HT-29 (cell line): ENCODE measurements around the gene SV2A. TPM values are rescaled to one million over a fixed set of nuclear protein-coding genes. Genes with fewer than 3 reads are reported as not detected.
"Not testable (repeated sequence)": the region's sequence is repeated elsewhere in the genome, so short reads cannot be mapped to it uniquely, and the experiment has no call there.

Experiments used
- DNase-seq: peaks from one replicate; pipeline ENCODE4 v3.0.0-alpha.2; 2015; ENCODE audit warnings: low spot score
- total RNA-seq: library from RNA; depleted of rRNA; stranded (reverse); fragments of >200 nt; shearing (Covaris generic); gene quantifications from 2 replicates; pipeline ENCODE4 v1.2.3, GENCODE V29; 2014; rRNA removed

The SV2A gene
- total RNA-seq, 1 experiment from 2014 or later, result not detected

DNA sequence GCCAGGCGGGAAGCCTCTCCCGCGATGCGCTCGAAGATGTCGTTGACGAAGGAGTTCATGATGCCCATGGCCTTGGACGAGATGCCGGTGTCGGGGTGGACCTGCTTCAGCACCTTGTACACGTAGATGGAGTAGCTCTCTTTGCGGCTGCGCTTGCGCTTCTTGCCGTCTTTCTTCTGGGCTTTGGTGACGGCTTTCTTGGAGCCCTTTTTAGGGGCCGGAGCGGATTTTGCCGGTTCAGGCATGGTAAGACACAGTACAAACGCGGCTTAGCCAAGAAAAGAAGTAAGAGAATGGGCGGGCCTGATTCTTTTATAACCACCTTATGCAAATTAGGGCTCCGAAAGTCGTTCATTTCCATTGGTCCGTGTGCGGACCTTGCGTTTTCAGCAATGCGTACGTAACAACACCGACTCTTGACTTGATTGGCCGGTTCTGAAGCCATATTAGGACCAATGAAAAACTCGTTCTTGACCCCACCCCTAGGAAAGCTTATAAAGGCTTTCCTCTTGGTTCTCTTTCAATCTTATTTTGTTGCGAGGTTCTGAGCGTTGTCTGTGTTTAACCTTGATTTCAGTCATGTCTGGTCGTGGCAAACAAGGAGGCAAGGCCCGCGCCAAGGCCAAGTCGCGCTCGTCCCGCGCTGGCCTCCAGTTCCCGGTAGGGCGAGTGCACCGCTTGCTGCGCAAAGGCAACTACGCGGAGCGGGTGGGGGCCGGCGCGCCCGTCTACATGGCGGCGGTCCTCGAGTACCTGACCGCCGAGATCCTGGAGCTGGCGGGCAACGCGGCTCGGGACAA lies 31.0 kb downstream of the SV2A start:
- DNase-seq, result peak; percentile 98

DNA sequence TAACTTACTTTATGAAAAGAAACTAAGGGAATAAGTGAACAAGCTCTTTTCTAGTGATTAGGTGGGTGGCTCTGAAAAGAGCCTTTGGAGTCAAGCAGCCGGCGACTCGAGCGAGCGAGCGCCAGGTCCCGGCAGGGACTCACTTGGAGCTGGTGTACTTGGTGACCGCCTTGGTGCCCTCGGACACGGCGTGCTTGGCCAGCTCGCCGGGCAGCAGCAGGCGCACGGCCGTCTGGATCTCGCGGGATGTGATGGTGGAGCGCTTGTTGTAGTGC lies 31.6 kb downstream of the SV2A start:
- DNase-seq, result not testable (repeated sequence)

DNA sequence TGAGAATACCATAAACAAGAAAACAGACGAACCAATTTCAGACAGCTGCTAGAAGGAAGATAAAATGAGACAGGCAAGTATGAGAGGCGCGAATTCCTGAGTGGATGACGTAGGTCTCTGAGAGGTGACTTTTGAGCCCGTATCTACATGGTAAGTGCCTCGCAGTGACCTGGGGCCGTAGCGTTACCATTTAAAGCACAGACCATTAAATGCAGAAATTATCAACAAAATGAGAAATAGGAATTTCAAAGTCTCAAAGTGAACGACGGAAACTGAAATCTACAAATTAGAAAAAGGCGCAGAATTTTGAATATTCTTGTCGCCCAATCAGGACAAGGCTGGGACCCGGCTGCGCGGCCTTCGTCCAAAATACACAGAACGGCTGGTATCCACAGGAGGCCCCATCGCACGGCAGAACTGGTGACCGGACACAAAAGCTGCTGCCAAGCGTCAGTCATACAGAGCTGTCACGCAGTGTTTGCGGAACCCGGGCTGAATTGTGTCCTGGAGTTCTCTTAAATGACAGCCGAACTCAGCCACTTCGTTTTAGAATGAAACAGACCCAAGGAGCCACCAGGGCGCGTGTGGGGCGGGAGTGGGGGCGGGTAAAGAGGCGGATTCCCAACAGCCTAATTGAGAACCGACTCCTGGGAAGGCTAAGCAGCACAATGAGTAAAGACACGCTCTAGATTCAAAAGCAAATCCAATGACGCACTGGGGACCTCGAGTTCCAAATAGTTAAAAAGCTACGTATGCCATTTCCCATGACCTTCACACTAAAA lies 32.1 kb downstream of the SV2A start:
- peak; percentile 77 for DNase-seq

DNA sequence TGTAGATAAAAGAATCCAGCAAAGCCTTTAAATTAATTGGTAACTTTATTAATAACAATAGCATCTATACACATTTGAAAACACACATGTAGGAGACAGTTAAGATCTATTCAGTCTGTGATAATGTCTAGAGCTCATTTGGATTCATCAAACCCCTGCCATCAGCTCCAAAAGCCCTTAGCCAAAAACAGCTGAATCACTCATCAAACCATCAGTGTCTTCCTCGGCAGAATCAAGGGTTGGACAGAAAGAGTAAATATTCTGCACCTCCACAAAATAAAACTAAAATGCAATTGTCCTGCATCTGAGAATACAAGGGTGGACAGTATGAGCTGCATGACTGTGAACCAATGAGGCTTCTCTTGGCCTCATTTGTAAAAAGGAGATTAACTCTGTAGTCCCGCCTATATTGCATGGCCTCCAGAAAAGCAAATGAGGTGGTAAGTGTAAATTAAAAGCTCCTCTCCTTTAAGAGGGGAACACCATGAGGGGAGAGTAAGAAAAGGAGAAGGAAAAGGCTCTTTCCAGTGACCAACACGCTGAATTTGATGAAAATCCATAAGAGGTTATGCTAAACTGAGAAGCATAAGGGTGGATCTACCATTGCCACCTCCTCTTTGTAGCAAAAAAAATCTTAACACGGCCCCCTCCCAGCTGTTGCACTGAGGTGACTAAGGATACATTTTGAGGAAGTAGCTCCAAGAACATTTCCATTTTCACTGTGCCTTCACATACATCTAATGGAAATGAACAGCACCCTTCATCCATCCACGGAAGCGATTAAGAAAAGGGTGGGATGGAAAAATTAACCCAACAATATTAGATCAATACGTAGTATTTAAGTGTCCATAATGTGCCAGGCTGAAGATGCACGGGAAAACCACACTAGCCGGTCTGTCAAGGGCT lies 33.0 kb downstream of the SV2A start:
- peak; percentile 73 for DNase-seq

DNA sequence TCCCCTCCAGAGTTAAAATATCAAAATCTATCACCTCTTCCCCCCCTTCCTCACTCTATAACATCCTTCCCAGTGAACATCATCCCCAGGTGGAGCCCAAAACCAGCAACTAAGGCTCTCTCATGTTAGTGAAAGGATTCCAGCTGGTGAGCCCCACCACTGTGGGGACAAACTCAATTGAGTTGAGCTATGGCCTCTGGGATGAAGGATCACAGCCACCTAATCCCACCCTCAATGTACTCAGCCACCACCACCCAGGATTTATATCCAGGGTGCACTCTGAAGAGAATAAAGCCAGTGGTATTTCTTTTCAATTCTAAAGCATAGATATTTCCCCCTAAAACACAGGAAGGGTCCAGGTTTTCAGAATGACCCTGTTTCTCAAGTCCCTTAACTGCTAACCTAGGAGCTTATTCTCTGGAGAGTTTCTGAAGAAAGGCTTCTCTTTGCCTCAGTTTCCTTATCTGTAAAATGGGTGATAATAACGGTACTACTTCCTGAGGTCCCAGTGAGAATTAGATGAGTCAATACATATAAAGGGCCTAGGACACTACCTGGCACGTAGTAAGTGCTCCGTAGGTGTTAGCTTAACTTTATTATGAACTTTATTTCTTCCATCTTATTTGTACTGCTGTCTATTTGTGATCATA lies 33.9 kb downstream of the SV2A start:
- no peak for DNase-seq

DNA sequence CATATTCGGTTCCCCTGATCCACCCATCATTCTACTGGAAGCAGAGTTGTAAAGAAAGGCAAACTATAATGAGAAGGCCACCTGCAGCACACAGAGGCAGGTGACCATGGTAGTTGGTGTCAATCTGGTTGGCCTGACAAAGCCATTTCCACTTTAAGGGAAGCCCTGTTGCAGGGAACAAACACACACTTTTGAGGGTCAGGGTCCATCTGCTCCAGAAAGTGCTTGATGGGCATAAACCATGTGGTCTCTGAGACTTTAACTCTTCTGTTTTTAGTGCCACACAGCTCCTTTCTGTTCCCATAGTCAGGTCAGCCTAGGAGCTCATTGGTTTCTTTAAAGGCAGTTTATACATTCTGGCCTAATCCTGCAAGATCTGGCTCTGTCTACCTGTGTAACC lies 35.8 kb downstream of the SV2A start:
- no peak for DNase-seq

DNA sequence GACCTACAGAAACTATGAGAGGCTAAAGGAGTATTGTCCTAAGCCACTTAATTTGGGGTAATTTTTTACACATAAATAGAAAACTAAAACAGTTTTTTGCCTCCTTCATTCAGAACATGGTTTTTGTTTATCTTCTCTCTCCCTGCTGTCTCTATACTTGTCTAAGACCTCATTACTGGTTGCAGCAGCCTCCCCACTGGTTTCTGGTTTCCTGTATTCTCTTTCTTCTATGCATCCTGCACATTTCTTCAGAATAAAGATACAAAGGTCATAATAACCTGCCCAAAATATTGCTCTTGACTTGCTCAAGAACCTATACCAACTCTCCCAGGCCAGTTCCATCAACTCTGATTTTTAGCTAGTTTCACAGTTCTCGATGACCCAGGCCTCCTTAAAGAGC lies 38.1 kb downstream of the SV2A start:
- DNase-seq, result no peak

DNA sequence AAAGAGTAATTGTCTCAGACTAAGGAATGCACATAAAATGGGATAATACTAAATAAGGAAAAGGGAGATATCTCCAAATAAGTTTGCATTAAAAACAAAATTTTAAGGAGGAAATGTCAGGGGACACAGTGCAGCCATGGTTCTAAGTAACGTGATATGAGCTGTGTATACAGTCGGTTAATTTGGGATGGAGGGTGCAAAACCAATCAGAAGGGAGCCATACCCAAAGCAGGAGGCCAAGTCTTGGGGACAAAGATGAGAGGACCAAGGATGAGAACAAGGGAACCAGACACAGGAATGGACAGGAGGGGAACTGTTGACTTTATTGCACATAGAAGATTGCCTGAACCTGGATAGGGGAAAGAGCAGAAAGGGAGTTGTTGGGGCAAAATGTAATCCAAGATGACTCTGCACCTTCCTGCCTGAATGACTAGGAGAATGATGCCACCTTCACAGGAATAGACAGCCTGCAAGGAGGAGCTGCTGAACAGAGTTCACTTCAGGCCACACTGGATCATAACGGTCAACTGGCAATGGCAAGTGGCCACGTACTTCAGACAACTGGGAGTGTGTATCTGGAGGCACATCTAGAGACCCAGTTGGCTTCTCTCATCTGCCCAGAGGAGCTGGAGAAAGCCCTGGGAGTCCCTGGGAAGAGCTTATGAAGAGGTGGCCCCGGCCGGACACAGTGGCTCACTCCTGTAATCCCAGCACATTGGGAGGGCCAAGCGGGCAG lies 40.3 kb downstream of the SV2A start:
- DNase-seq, result no peak

DNA sequence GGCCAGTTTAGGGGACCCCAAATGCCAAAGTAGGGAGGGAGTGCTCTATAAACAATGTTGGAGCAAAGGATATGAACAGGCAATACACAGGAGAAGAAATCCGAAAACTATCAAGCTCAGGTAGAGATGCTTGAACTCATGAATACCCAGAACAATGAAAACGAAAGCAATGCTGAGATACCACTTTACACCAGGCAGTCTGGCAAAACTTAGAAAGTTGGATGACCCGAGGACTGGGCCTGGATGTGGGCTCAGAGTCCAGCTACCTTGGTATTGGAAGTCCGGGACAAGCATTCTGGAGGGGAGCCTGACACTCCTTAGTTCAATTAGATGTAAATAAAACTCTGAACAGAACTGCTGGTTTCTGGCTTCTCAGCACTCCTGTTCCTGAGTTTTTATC lies 44.6 kb downstream of the SV2A start:
- DNase-seq, result not testable (repeated sequence)

DNA sequence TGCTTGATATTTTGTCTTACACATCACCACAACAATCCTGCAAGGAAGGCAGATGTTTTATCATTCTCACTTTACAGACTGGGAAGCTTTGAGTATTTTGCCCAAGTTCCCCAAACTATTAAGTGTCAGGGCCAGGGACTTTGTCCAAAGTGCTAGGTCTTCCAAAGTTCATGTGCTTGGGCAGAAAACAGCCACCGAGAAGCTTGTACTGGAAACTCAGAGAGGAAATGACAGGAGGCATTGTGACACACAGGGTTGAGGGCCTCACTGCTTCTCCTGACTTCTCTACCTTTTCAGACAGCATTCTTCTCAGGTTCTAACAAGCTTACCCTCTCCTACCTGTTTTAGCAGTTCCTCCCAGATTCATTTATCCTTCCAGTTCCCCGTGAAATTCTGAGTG lies 50.8 kb downstream of the SV2A start:
- not testable (repeated sequence) for DNase-seq

DNA sequence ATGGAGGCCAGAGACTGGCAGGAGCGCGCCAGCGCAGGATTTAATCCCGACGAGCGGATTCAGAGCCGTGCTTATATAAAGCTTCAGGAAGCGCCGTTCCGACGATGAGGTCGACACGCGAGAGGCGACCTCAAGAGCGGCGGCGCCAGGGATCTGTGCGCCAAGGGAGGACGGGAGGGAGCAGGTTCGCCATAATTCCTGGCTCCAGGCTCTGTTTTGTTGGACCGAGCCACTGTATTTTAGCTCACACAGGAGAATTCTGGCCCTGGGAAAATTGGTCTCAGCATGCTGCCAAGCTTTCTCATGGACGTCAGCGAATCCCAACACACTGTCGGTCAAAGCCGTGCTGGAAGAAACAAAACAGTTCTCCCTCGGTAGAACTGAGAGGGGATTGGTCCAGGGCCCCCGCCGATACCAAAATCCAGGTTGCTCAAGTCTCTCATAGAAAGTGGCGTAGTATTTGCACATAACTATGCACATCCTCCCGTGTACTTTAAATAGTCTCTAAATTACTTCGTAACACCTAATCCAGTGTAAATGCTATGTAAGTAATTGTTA lies 56.1 kb downstream of the SV2A start:
- DNase-seq, result not testable (repeated sequence)

DNA sequence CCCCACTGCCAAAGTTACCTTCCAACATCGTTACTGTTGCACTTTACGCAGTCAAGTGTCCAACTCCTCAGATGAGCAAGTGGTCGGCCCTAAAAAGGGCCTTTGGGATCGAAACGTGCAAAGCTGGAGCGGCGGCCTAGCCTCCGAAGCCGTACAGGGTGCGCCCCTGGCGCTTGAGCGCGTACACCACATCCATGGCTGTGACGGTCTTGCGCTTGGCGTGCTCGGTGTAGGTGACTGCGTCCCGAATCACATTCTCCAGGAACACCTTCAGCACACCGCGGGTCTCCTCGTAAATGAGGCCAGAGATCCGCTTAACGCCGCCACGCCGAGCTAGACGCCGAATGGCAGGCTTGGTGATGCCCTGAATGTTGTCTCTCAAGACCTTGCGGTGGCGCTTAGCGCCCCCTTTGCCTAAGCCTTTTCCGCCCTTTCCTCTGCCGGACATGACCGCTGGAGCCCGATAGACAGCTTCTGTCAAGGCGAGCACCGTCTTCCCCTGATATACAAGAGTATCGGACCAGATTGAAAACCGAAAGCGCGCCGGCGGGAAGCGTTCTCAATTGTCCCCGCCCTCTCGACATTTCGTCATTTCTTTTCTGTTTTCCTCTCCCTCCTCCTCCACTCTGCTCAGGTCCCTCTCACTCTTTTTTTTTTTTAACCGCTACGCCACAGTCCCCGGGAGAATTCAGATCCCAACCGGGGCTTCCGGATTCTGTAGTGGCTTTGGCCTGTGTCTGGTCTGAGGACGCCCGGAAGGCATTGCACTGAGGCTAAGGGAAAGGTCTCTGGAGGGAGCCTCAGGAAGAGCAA lies 56.8 kb downstream of the SV2A start:
- not testable (repeated sequence) for DNase-seq

DNA sequence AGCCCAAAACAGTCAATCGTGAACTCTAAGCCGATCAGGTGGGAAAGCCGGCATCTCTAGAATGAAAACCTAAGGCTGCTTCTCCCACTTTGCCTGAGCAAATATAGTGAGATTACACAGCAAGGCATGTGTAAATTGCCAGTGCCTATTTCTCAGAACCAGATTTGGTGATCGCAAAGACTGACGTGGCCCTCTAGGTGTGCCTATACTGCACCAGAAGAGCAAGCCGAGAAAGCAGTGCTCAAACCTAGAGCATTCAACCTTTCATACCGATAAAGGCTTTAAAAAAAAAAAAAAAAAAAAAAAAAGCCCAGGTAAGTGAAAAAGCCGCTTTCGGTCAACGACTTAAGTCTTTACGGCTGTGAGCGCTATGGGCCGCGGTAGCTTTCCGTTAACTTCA lies 57.4 kb downstream of the SV2A start:
- DNase-seq, result not testable (repeated sequence)

Other genes with a start within 250 kb of the SV2A start
- not detected in 2 replicates for gene FCGR1A, start 135.2 kb downstream of the SV2A start, total RNA-seq
- gene BOLA1, start 18.3 kb downstream of the SV2A start, total RNA-seq, result 17.8 and 20.4 TPM in 2 replicates
- 13.3 and 14.8 TPM in 2 replicates for gene SF3B4, start 10.0 kb upstream of the SV2A start, total RNA-seq
- 4.8 and 6.8 TPM in 2 replicates for gene MTMR11, start 19.0 kb upstream of the SV2A start, total RNA-seq
- 5.9 and 6.2 TPM in 2 replicates for gene OTUD7B, start 92.9 kb upstream of the SV2A start, total RNA-seq
- 8.7 and 10.5 TPM in 2 replicates for gene VPS45, start 149.9 kb upstream of the SV2A start, total RNA-seq
- gene PLEKHO1, start 232.1 kb upstream of the SV2A start, total RNA-seq, result 0.05 and 0.18 TPM in 2 replicates